RCC 7860 (cell line): ENCODE results near the gene SYT9.

Source experiments
- DNase-seq: peaks from one replicate; pipeline ENCODE4 v3.0.0-alpha.2; 2015; ENCODE audit warnings: low spot score
- FAIRE-seq: peaks from 2 replicates; lab custom pipeline; 2012; peaks lifted over from hg19 to GRCh38; lab: Jason Lieb, UNC

Gene SYT9

GRCh38 chr11:7270233-7270865 is 18.6 kb downstream of the SYT9 start:
- DNase-seq (no peak), FAIRE-seq (no peak)

- DNase-seq = no peak
- no peak for FAIRE-seq
Observed at GRCh38 chr11:7272373-7272772, 20.7 kb downstream of the SYT9 start.

- DNase-seq (no peak), FAIRE-seq (no peak)
Observed at GRCh38 chr11:7275133-7275532, 23.4 kb downstream of the SYT9 start.

- DNase-seq (no peak), FAIRE-seq (no peak)
Observed at GRCh38 chr11:7278314-7278917, 26.7 kb downstream of the SYT9 start.

GRCh38 chr11:7279676-7280075 is 28.0 kb downstream of the SYT9 start:
- no peak for DNase-seq
- FAIRE-seq = no peak

GRCh38 chr11:7281079-7281478 is 29.4 kb downstream of the SYT9 start:
- FAIRE-seq (no peak), DNase-seq (no peak)

GRCh38 chr11:7281809-7282208 is 30.1 kb downstream of the SYT9 start:
- DNase-seq = no peak
- FAIRE-seq = no peak

GRCh38 chr11:7286178-7286577 is 34.5 kb downstream of the SYT9 start:
- FAIRE-seq = no peak
- no peak for DNase-seq

GRCh38 chr11:7291100-7291829 is 39.6 kb downstream of the SYT9 start:
- FAIRE-seq = no peak
- no peak for DNase-seq

GRCh38 chr11:7292922-7293321 is 41.2 kb downstream of the SYT9 start:
- DNase-seq (no peak), FAIRE-seq (no peak)

GRCh38 chr11:7299393-7299792 is 47.7 kb downstream of the SYT9 start:
- no peak for FAIRE-seq

GRCh38 chr11:7300281-7300680 is 48.6 kb downstream of the SYT9 start:
- FAIRE-seq = no peak
- DNase-seq = no peak

More at GRCh38 chr11:7299393-7299792, 47.7 kb downstream of the SYT9 start:
- no peak for DNase-seq

- FAIRE-seq = no peak
- no peak for DNase-seq
Observed at GRCh38 chr11:7303146-7303545, 51.4 kb downstream of the SYT9 start.

GRCh38 chr11:7306900-7307299 is 55.2 kb downstream of the SYT9 start:
- FAIRE-seq = no peak
- DNase-seq = no peak

- FAIRE-seq (no peak), DNase-seq (no peak)
Observed at GRCh38 chr11:7307836-7308235, 56.1 kb downstream of the SYT9 start.

- FAIRE-seq (no peak), DNase-seq (no peak)
Observed at GRCh38 chr11:7311903-7312302, 60.2 kb downstream of the SYT9 start.

- DNase-seq = no peak
Observed at GRCh38 chr11:7314811-7315604, 63.3 kb downstream of the SYT9 start.

GRCh38 chr11:7319501-7319900 is 67.8 kb downstream of the SYT9 start:
- DNase-seq = no peak
- FAIRE-seq = no peak

More at GRCh38 chr11:7314811-7315604, 63.3 kb downstream of the SYT9 start:
- no peak for FAIRE-seq

GRCh38 chr11:7320306-7320705 is 68.6 kb downstream of the SYT9 start:
- no peak for FAIRE-seq
- no peak for DNase-seq

GRCh38 chr11:7321473-7322450 is 70.1 kb downstream of the SYT9 start:
- FAIRE-seq (no peak), DNase-seq (no peak)
